Left ventricle myocardium inferior (tissue), 1 donor: ENCODE results near the gene IL12A. TPM values are rescaled to one million over a fixed set of nuclear protein-coding genes. Genes with fewer than 3 reads are reported as not detected.

ENCODE experiments used
- DNase-seq: peaks from one replicate; pipeline ENCODE4 v3.0.0-alpha.2; 2020
- H3K27ac ChIP-seq: fragments of 200-600 bp; replicated peaks from 2 replicates; pipeline ENCODE4 v1.8.0; 2021
- H3K27me3 ChIP-seq: fragments of 200-600 bp; 2 replicates; pipeline ENCODE4 v1.8.0; 2021; ENCODE audit warnings: low read depth
- H3K36me3 ChIP-seq: fragments of 200-600 bp; 2 replicates; pipeline ENCODE4 v1.8.0; 2021
- H3K4me1 ChIP-seq: fragments of 200-600 bp; 2 replicates; pipeline ENCODE4 v1.8.0; 2021
- H3K4me3 ChIP-seq: fragments of 200-600 bp; 2 replicates; pipeline ENCODE4 v1.8.0; 2021; ENCODE audit warnings: mild to moderate bottlenecking, moderate library complexity
- H3K9me3 ChIP-seq: fragments of 200-600 bp; replicated peaks from 2 replicates; pipeline ENCODE4 v1.8.0; 2021
- CTCF ChIP-seq: fragments of 200-600 bp; IDR thresholded peaks from 2 replicates; pipeline ENCODE4 v1.8.0; 2021; ENCODE audit warnings: antibody characterized with exemption, mild to moderate bottlenecking, borderline replicate concordance
- intact Hi-C: fragments of 100-400 bp; cut with micrococcal nuclease; formaldehyde crosslinking; loops from one replicate; pipeline ENCODE4 v1.11.0; 2022
- total RNA-seq: library from RNA; stranded (reverse); fragmentation: NEBNext Ultra II Directional; extraction: Animal tissue kit (Norgen Biotek cat#: 25700); gene quantifications from one replicate; pipeline ENCODE4 v1.2.1, GENCODE V29; 2021
- donor health status: DM: no; HTN: yes; CAD: no; lungs with severe emphysema.

IL12A gene
- total RNA-seq, 1 donor from 2014 or later, result 0.60 TPM

DNA sequence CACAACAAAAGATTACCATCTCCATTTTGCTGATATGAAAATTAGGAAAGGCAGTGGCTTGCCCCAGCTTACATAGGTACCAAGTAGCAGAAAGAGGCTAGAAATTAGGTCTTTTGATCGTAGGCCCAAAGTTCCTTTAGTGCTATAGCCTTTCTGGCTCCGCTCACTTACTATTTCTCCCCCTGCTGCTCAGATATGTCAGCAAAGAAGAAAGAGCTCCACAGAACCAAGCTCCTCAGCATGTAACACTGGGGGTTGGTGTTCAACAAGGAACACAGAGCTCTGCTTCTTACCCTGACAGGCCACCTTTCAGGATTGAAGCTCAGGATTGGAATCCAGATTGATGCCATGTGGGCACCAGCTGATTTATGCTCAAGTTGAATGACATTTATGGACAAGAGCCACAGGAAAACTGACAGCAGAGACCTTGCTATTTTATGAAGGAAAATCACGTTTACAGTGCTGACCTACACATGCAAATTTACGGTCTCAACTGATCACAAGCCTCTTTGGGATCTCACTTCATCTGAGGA is 6.1 kb upstream of the IL12A start:
- Histone ChIP-seq H3K4me3 (no peak overlapping the region), H3K27ac (no peak overlapping the region), H3K36me3 (no peaks in the 10 kb centered on the region), H3K4me1 (no peaks in the 10 kb centered on the region), H3K9me3 (peaks cover 12% of the 10 kb centered on the region), H3K27me3 (no peaks in the 10 kb centered on the region)
- no peak for DNase-seq
- intact Hi-C loops, result no loop called here
- no peak for TF ChIP-seq CTCF

DNA sequence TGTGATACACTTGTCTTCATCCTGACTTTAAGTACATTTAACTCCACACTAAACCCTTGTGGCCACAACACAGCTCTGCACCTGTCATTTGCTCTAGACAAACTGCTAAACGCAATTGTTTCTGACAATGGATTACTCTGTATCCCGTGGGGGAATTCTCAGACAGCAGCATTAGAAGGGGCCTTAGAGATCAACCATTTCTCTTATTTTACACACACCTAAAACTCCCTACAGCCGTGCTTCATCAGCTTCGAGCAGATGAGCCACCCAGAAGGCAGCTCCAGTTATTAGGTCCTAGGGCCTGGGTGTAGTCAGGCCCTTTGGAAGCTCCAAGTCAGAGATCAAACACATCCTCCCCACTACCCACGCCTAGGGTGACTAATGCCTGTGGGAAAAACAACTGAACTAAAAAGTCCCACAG is 1.3 kb upstream of the IL12A start:
- intact Hi-C loops, result no loop called here
- no peak for TF ChIP-seq CTCF

GRCh38 chr3:159989973-159990846 is 1.6 kb downstream of the IL12A start:
- DNase-seq, result no peak
- intact Hi-C loops, result loop anchor here (5.0 kb wide), 1 partner anchor 163 kb away; no protein-coding TSS in a partner anchor
- no peak overlapping the region for H3K27ac ChIP-seq

More for the DNA sequence above, 1.3 kb upstream of the IL12A start:
- Histone ChIP-seq H3K4me1 (peaks cover 17% of the 10 kb centered on the region), H3K9me3 (peaks cover 8% of the 10 kb centered on the region), H3K27me3 (no peaks in the 10 kb centered on the region), H3K36me3 (no peaks in the 10 kb centered on the region), H3K27ac (no peak overlapping the region), H3K4me3 (no peak overlapping the region)
- DNase-seq, result no peak

DNA sequence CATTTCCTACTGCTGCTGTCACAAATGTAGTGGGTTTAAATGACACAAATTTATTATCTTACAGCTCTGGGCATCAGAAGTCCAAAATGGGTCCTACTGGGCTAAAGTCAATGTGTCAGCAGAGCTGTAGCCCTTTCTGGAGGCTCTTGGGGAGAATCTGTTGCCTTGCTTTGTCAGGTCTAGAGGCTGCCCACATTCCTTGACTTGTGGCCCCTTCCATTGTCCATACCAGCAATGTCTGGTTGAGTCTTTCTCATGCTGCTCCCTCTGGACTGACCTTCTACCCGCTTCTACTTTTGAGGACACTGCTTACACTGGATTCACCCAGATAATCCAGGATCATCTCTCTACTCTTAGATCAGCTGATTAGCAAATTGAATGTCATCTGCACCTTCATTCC is 3.0 kb downstream of the IL12A start:
- no peak for TF ChIP-seq CTCF
- intact Hi-C loops, result loop anchor here (5.0 kb wide), 1 partner anchor 164 kb away; no protein-coding TSS in a partner anchor
- H3K4me3 ChIP-seq, result no peak overlapping the region
- no peak for DNase-seq
- no peaks in the 10 kb centered on the region for H3K27me3 ChIP-seq
- no peaks in the 10 kb centered on the region for H3K36me3 ChIP-seq
- H3K4me1 ChIP-seq, result peaks cover 17% of the 10 kb centered on the region
- no peak overlapping the region for H3K27ac ChIP-seq
- peaks cover 8% of the 10 kb centered on the region for H3K9me3 ChIP-seq

More at GRCh38 chr3:159989973-159990846, 1.6 kb downstream of the IL12A start:
- H3K4me3 ChIP-seq, result no peak overlapping the region
- H3K9me3 ChIP-seq, result peaks cover 8% of the 10 kb centered on the region
- no peaks in the 10 kb centered on the region for H3K36me3 ChIP-seq
- no peaks in the 10 kb centered on the region for H3K27me3 ChIP-seq
- no peak for TF ChIP-seq CTCF
- peaks cover 17% of the 10 kb centered on the region for H3K4me1 ChIP-seq

- DNase-seq, result no peak
- no peak overlapping the region for H3K27ac ChIP-seq
- TF ChIP-seq CTCF, result no peak
- no peaks in the 10 kb centered on the region for H3K27me3 ChIP-seq
- H3K9me3 ChIP-seq, result peaks cover 8% of the 10 kb centered on the region
- no peak overlapping the region for H3K4me3 ChIP-seq
- intact Hi-C loops, result loop anchor here (5.0 kb wide), 1 partner anchor 165 kb away; no protein-coding TSS in a partner anchor
- H3K4me1 ChIP-seq, result peaks cover 17% of the 10 kb centered on the region
- no peaks in the 10 kb centered on the region for H3K36me3 ChIP-seq
Measured at GRCh38 chr3:159992589-159992988, 4.0 kb downstream of the IL12A start.
